Astrocyte of the cerebellum (primary cell): ENCODE data around the gene PSPH.
"Not testable (repeated sequence)": the region's sequence is repeated elsewhere in the genome, so short reads cannot be mapped to it uniquely, and the experiment has no call there.

Experiments
- DNase-seq: peaks from one replicate; pipeline ENCODE4 v3.0.0-alpha.2; 2011; ENCODE audit warnings: low read depth
- H3K4me3 ChIP-seq: 2 replicates; pipeline ENCODE4 v1.5.1; 2011; ENCODE audit warnings: mild to moderate bottlenecking, low read depth, low read length, moderate library complexity
- CTCF ChIP-seq: IDR thresholded peaks from 2 replicates; pipeline ENCODE4 v1.5.1; 2012; ENCODE audit warnings: low read length, low read depth, moderate library complexity, mild to moderate bottlenecking; ENCODE audit errors: missing control alignments
- in situ Hi-C: cut with HindIII; loops from 2 replicates; pipeline ENCODE4 v1.10.0; 2017; ENCODE audit warnings: low sequenced_read_pairs

Gene PSPH

GRCh38 chr7:56023500-56023899, 27.7 kb downstream of the PSPH start:
- no peak overlapping the region for H3K4me3 ChIP-seq
- no peak for DNase-seq
- TF ChIP-seq CTCF: no peak
- in situ Hi-C loops: no loop called here

- no peak for TF ChIP-seq CTCF
- DNase-seq: no peak
- in situ Hi-C loops: no loop called here
- no peak overlapping the region for H3K4me3 ChIP-seq
These were observed 31.7 kb downstream of the PSPH start for GRCh38 chr7:56019501-56019900.

- H3K4me3 ChIP-seq, in situ Hi-C loops, DNase-seq: not testable (repeated sequence)
These were observed 34.2 kb downstream of the PSPH start for GRCh38 chr7:56017015-56017414.

- in situ Hi-C loops: no loop called here
- no peak overlapping the region for H3K4me3 ChIP-seq
- DNase-seq: peak; percentile 38
- no peak for TF ChIP-seq CTCF
These were observed 41.5 kb downstream of the PSPH start for GRCh38 chr7:56009695-56010094.

GRCh38 chr7:56007891-56008290, 43.4 kb downstream of the PSPH start:
- TF ChIP-seq CTCF: no peak
- H3K4me3 ChIP-seq: no peak overlapping the region
- DNase-seq: no peak
- in situ Hi-C loops: no loop called here

- no peak overlapping the region for H3K4me3 ChIP-seq
- in situ Hi-C loops: no loop called here
- no peak for TF ChIP-seq CTCF
- DNase-seq: no peak
These were observed 44.0 kb downstream of the PSPH start for GRCh38 chr7:56007167-56007652.

- TF ChIP-seq CTCF: no peak
- H3K4me3 ChIP-seq: no peak overlapping the region
- in situ Hi-C loops: no loop called here
- no peak for DNase-seq
These were observed 47.5 kb downstream of the PSPH start for GRCh38 chr7:56003749-56004148.
